NCI-H82 treated with DMSO at 0.1 percent for 48 hours (cell line): ENCODE data around the gene OXA1L.
"Not testable (repeated sequence)": the region's sequence is repeated elsewhere in the genome, so short reads cannot be mapped to it uniquely, and the experiment has no call there.

ENCODE experiments used
- DNase-seq: peaks from one replicate; lab custom pipeline; 2025; ENCODE audit not compliant: unreplicated experiment; lab: John Stamatoyannopoulos, UW

OXA1L gene

DNA sequence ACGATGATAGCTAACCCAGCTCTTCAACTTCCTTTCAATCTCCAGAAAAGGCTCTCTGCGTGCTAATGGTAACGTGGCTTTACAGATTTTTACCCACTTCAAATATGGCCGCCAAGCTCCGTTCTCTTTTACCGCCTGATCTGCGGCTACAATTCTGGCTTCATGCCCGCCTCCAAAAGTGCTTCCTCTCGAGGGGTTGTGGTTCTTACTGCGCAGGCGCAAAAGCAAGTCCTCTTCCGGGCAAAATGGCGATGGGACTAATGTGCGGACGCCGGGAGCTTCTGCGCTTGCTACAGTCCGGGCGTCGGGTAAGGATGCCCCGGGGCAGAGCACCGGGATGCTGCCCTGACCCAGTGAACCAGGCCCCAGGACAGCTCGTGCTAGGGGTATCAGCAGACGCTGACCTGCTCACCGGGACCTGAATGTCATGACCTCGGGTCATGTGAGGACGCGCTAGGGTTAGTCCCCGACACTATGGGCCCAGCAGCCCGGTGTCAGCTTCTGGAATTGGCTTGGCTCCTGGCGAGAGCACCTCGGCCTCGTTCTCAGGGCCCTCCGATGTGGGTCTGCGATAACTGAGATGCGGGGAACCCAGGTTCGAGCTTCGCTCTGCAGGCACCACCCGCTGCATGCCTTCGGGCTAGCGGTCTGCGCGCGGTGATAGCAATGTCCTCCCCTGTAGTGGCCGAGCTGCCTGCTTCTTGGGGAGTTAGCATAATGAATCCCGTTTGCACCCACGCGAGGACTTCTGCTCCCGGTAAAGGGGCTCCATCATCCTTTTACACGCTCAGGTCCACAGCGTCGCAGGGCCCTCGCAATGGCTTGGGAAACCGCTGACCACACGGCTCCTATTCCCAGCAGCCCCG, at the start of gene OXA1L:
Gene OXA1L, plus strand, starts transcription at position 232 of the 866 bp plus-strand sequence. Its CDS starts 14 bp downstream, at position 246.
- DNase-seq, result peak; percentile 86

- no peak for DNase-seq
These were observed 48.4 kb upstream of the OXA1L start for GRCh38 chr14:22718091-22718490.

- no peak for DNase-seq
These were observed 45.3 kb upstream of the OXA1L start for GRCh38 chr14:22721213-22721612.

DNA sequence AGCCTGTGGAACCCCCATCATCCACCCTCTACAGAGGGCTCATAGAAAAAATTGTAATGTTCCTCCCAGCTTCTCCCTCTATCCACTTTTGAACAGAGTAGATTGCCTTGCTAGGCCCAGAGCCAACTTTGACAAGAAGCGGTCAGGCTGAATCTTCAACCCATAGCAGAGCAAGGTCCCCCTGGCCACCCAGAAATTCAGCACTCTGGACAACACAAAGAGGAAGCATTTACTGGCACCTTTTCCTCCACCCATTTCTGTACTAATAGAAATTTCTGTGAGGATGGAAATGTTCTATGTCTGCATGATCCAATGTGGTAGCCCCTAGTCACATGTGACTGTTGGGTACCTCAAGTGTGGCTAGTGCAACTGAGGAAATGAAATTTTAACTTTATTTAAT, 42.7 kb upstream of the OXA1L start:
- DNase-seq, result no peak

DNA sequence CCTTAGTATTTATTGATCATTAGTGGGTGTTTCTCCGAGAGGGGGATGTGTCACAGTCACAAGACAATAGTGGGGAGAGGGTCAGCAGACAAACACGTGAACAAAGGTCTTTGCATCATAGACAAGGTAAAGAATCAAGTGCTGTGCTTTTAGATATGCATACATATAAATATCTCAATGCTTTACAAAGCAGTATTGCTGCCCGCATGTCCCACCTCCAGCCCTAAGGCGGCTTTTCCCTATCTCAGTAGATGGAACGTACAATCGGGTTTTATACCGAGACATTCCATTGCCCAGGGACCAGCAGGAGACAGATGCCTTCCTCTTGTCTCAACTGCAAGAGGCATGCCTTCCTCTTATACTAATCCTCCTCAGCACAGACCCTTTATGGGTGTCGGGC, 41.6 kb upstream of the OXA1L start:
- DNase-seq, result not testable (repeated sequence)

GRCh38 chr14:22725374-22725773, 41.1 kb upstream of the OXA1L start:
- DNase-seq, result not testable (repeated sequence)

DNA sequence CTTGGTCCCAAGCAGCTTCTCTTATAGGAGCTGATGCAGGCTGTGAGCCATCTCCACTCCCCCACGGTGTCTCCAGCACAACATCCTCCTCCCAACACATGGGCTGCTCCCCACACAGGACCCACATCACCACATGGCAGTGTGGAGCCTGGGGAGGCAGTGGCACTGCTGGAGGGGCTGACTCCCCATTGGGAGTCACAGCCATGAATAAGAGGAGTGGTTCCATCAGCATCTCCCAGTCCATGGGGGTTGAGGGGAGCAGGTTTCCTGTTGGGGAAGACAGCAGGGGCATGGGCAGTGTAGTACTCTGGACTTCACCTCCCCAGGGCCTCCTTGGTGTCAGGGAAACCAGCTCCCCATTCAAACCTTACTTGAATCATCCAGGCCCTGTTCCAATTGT, 40.5 kb upstream of the OXA1L start:
- no peak for DNase-seq

- DNase-seq, result not testable (repeated sequence)
These were observed 34.4 kb upstream of the OXA1L start for GRCh38 chr14:22732062-22732461.

DNA sequence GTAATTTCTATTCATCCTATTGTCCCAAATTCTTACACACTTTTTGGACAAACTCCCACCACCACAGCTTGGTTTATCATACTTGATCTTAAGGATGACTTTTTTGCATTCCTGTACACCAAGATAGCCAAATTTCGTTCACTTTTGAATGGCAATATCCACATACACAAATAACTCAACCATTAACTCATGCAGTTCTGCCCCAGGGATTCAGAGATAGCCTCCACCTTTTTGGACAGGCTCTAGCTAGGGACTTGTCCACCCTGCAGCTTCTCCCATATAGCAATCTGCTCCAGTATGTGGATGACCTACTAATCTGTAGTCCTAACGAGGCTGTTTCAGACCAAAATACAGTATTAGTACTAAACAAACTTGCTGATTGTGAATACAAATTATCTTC, 32.7 kb upstream of the OXA1L start:
- no peak for DNase-seq

GRCh38 chr14:22735096-22735495, 31.4 kb upstream of the OXA1L start:
- DNase-seq, result no peak

- DNase-seq, result not testable (repeated sequence)
These were observed 30.1 kb upstream of the OXA1L start for GRCh38 chr14:22736384-22736783.

GRCh38 chr14:22737052-22737451, 29.4 kb upstream of the OXA1L start:
- DNase-seq, result no peak

- no peak for DNase-seq
These were observed 27.1 kb upstream of the OXA1L start for GRCh38 chr14:22739423-22739822.

GRCh38 chr14:22740020-22740419, 26.5 kb upstream of the OXA1L start:
- DNase-seq, result no peak

DNA sequence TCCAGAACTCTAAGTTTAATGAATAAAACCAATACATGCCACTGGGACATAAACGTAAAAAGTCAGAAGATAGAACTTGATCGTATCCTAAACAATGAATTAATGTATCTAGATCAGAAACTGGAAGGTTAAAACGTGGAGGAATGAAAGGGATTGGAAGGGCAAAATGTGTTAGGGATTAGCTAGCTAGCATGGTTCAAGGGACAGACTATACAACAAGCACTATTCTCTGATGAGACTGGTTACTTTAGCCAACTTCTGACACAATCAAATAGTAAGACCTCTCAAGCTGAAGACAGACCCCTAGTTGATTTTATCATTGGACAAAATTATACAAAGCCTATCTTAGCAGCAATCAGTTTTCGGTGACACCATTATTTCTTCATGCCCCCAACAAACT, 18.7 kb upstream of the OXA1L start:
- no peak for DNase-seq

DNA sequence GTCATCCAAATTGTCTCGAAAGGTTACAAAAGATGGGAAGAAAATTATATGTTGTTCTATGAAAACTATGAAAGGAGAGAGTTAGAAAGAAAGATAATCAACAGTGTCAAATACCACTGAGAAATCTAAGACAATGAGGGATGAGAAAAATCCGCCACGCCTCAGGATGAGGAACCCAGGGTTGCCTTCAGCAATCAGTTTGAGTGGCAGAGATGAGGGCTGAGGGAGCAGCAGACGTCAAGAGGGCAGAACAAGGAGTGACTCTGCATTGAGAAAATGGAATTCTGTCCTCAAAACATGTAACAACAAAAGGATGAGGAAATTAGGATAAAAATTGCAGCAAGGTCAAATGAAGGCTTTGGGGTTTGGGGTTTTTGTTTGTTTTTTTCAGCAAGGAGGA, 18.3 kb upstream of the OXA1L start:
- no peak for DNase-seq

DNA sequence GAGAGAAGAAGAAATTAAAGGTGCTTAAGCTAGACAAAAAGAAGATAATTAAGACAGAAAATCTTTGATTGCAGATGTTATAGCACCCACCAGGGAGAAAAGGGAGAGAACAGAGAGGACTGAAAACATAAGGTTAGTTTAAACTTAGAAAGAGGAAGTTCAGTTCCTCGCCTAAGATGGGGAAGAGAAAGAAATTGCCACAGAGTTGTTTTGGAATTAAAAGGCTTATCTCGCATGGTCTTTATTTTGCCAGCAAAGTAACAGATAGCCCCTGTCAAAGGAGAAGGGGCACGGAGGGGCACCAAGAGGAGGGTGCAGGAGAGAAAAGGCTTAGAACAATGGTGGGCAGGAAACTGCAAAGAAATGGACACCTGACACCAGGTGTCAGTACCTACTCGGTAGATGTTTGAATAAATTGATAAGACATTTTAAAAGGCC, 17.8 kb upstream of the OXA1L start:
- DNase-seq, result no peak

DNA sequence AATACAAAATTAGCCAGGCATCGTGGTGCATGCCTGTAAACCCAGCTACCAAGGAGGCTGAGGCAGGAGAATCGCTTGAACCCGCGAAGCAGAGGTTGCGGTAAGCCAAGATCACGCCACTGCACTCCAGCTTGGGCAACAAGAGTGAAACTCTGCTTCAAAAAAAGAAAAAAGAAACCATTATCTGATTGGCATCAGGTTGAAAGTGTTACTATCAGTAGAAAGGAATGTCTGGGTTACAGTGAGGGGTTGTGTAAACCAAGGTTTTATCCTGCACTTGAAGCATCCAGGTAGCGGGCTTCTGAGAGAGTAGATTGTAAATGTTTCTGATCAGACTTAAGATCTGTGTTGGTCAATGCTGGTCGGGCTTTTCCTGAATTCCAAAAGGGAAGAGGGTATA, 14.1 kb upstream of the OXA1L start:
- DNase-seq, result no peak

GRCh38 chr14:22753586-22753985, 12.9 kb upstream of the OXA1L start:
- DNase-seq, result no peak

DNA sequence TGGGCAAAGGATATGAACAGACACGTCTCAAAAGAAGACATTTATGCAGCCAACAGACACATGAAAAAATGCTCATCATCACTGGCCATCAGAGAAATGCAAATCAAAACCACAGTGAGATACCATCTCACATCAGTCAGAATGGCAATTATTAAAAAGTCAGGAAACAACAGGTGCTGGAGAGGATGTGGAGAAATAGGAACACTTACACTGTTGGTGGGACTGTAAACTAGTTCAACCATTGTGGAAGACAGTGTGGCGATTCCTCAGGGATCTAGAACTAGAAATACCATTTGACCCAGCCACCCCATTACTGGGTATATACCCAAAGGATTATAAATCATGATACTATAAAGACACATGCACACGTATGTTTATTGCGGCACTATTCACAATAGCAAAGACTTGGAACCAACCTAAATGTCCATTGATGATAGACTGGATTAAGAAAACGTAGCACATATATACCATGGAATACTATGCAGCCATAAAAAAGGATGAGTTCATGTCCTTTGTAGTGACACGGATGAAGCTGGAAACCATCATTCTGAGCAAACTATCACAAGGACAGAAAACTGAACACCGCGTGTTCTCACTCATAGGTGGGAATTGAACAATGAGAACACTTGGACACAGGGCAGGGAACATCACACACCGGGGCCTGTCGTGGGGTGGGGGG, 8.4 kb upstream of the OXA1L start:
- DNase-seq, result not testable (repeated sequence)

- DNase-seq, result no peak
These were observed 4.8 kb upstream of the OXA1L start for GRCh38 chr14:22761734-22762133.

- DNase-seq, result no peak
These were observed 2.1 kb upstream of the OXA1L start for GRCh38 chr14:22764382-22764781.

- no peak for DNase-seq
These were observed 768 bp downstream of the OXA1L start for GRCh38 chr14:22767323-22767589.
